WERI-Rb-1 (cell line): Measurements from ENCODE around the gene SCN4A.
"Not testable (repeated sequence)": the region's sequence is repeated elsewhere in the genome, so short reads cannot be mapped to it uniquely, and the experiment has no call there.

Experiments used
- DNase-seq: peaks from one replicate; pipeline ENCODE4 v3.0.0-alpha.2; 2020
- H3K27ac ChIP-seq: fragments of 250-450 bp; sonication (Bioruptor Pico); 2 replicates; pipeline ENCODE4 v1.5.1; 2020; ENCODE audit warnings: mild to moderate bottlenecking, moderate library complexity
- H3K27me3 ChIP-seq: fragments of 250-450 bp; sonication (Bioruptor Pico); 2 replicates; pipeline ENCODE4 v1.5.1; 2021; ENCODE audit warnings: mild to moderate bottlenecking, low read depth, moderate library complexity; ENCODE audit not compliant: insufficient read depth, severe bottlenecking
- H3K36me3 ChIP-seq: fragments of 250-450 bp; sonication (Bioruptor Pico); 2 replicates; pipeline ENCODE4 v1.5.1; 2020; ENCODE audit warnings: mild to moderate bottlenecking, moderate library complexity
- H3K4me3 ChIP-seq: 2 replicates; pipeline ENCODE4 v1.5.1; 2011; ENCODE audit warnings: low read depth, mild to moderate bottlenecking, control low read depth, low read length
- H3K9me3 ChIP-seq: fragments of 250-450 bp; sonication (Bioruptor Pico); 2 replicates; pipeline ENCODE4 v1.5.1; 2021; ENCODE audit warnings: mild to moderate bottlenecking, moderate library complexity; ENCODE audit not compliant: severe bottlenecking
- TF ChIP-seq, protein P1 (sequence below): IDR thresholded peaks from 2 replicates; pipeline ENCODE4 v1.5.1; 2011; ENCODE audit warnings: low read depth, mild to moderate bottlenecking, control low read depth, inconsistent platforms, low read length

Gene SCN4A

GRCh38 chr17:64015447-64015846 lies 42.7 kb upstream of the SCN4A start:
- no peak overlapping the region for H3K27ac ChIP-seq
- no peaks in the 10 kb centered on the region for H3K36me3 ChIP-seq
- DNase-seq = no peak
- no peaks in the 10 kb centered on the region for H3K27me3 ChIP-seq
- H3K9me3 ChIP-seq = no peaks in the 10 kb centered on the region
- no peak overlapping the region for H3K4me3 ChIP-seq
- TF ChIP-seq, protein P1, sequence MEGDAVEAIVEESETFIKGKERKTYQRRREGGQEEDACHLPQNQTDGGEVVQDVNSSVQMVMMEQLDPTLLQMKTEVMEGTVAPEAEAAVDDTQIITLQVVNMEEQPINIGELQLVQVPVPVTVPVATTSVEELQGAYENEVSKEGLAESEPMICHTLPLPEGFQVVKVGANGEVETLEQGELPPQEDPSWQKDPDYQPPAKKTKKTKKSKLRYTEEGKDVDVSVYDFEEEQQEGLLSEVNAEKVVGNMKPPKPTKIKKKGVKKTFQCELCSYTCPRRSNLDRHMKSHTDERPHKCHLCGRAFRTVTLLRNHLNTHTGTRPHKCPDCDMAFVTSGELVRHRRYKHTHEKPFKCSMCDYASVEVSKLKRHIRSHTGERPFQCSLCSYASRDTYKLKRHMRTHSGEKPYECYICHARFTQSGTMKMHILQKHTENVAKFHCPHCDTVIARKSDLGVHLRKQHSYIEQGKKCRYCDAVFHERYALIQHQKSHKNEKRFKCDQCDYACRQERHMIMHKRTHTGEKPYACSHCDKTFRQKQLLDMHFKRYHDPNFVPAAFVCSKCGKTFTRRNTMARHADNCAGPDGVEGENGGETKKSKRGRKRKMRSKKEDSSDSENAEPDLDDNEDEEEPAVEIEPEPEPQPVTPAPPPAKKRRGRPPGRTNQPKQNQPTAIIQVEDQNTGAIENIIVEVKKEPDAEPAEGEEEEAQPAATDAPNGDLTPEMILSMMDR = no peak

DNA sequence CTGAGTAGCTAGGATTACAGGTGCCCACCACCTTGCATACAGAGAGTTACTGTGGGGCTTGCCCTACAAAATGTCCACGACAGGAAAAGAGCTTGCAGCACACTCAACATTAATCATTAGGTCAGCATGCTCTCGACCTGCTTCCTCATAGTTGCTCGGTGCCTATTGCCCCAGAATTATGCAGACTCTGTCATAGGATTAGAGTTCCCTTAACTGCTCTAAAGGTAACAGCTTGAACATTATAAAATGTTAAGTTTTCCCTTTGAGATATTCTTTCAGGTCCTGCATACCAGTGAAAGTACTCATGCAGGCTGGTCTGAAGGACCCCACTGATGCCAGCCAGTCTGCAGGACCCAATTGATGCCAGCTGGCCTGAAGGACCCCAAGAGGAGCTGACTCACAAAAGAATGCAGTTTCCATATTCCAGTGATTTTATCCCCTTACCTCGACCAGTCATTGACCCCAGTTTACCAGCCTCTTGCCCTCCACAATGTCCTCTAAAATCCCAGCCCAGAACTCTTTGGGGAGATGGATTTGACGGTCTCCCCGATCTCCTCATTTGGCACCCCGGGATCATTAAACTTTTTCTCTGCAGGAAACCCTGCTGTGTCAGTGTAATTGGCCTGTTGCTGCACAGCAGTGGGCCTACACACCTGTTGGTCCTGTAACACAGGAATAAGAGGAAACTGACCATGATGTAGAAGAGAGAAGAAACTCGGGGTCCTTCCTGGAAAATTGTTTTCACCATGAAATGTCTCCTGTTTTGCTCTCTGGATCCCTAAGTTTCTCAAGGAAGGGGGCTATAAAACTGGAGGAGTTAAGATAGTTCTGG lies 37.1 kb upstream of the SCN4A start:
- no peak overlapping the region for H3K27ac ChIP-seq
- no peak for DNase-seq
- H3K9me3 ChIP-seq = no peaks in the 10 kb centered on the region
- H3K27me3 ChIP-seq = no peaks in the 10 kb centered on the region
- H3K4me3 ChIP-seq = no peak overlapping the region
- no peaks in the 10 kb centered on the region for H3K36me3 ChIP-seq
- TF ChIP-seq, protein P1 = no peak

GRCh38 chr17:64008830-64009229 lies 36.1 kb upstream of the SCN4A start:
- no peak for DNase-seq
- H3K27ac ChIP-seq = no peak overlapping the region

DNA sequence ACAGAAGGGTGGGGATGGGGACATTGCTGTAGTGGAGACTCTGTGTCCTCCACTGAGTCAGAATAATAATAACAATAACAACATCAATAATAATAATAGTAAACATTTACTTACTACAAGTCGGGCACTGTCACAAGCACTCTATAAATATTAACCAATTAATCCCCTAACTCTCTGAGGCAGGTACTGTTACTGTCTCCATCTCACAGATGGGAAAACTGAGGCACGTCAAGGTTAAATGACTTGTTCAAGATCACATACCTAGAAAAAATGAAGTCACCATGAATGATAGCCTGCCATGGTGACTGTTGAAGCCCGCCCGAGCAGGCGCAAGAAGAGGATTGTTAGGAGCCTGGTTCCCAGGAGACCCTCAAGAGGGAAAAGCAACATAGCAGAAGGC lies 35.6 kb upstream of the SCN4A start:
- Histone ChIP-seq H3K36me3 (no peaks in the 10 kb centered on the region), H3K9me3 (no peaks in the 10 kb centered on the region), H3K27ac (no peak overlapping the region), H3K4me3 (no peak overlapping the region), H3K27me3 (no peaks in the 10 kb centered on the region)
- TF ChIP-seq, protein P1 = no peak
- no peak for DNase-seq

More at GRCh38 chr17:64008830-64009229, 36.1 kb upstream of the SCN4A start:
- TF ChIP-seq, protein P1 = no peak
- H3K27me3 ChIP-seq = no peaks in the 10 kb centered on the region
- H3K4me3 ChIP-seq = no peak overlapping the region
- no peaks in the 10 kb centered on the region for H3K9me3 ChIP-seq
- no peaks in the 10 kb centered on the region for H3K36me3 ChIP-seq

- no peak overlapping the region for H3K27ac ChIP-seq
These were observed 35.1 kb upstream of the SCN4A start for GRCh38 chr17:64007838-64008282.

GRCh38 chr17:64007089-64007837 lies 34.5 kb upstream of the SCN4A start:
- H3K27ac ChIP-seq, DNase-seq, H3K4me3 ChIP-seq, H3K27me3 ChIP-seq, H3K36me3 ChIP-seq, H3K9me3 ChIP-seq: not testable (repeated sequence)

More at GRCh38 chr17:64007838-64008282, 35.1 kb upstream of the SCN4A start:
- no peaks in the 10 kb centered on the region for H3K36me3 ChIP-seq
- TF ChIP-seq, protein P1 = no peak
- H3K4me3 ChIP-seq = no peak overlapping the region
- no peaks in the 10 kb centered on the region for H3K27me3 ChIP-seq
- H3K9me3 ChIP-seq = no peaks in the 10 kb centered on the region
- DNase-seq = no peak
